HUES48 (cell line): Measurements from ENCODE around the gene LIPT2.
"Not testable (repeated sequence)": the region's sequence is repeated elsewhere in the genome, so short reads cannot be mapped to it uniquely, and the experiment has no call there.

ENCODE experiments used
- H3K27ac ChIP-seq: one replicate; pipeline ENCODE4 v1.7.0; 2013; ENCODE audit warnings: low read depth, low read length, inconsistent platforms
- H3K27me3 ChIP-seq: 2 replicates; pipeline ENCODE4 v1.6.1; 2013; ENCODE audit warnings: mild to moderate bottlenecking, low read length; ENCODE audit not compliant: control insufficient read depth, insufficient read depth
- H3K36me3 ChIP-seq: 2 replicates; pipeline ENCODE4 v1.6.1; 2013; ENCODE audit warnings: low read length; ENCODE audit not compliant: control insufficient read depth, insufficient read depth
- H3K4me1 ChIP-seq: 2 replicates; pipeline ENCODE4 v1.6.1; 2013; ENCODE audit warnings: mild to moderate bottlenecking, low read length; ENCODE audit not compliant: control insufficient read depth, insufficient read depth
- H3K4me3 ChIP-seq: 2 replicates; pipeline ENCODE4 v1.5.1; 2013; ENCODE audit warnings: mild to moderate bottlenecking, low read depth, low read length
- H3K9ac ChIP-seq: 2 replicates; pipeline ENCODE4 v1.6.1; 2013; ENCODE audit warnings: mild to moderate bottlenecking, low read depth, low read length, moderate library complexity
- H3K9me3 ChIP-seq: 2 replicates; pipeline ENCODE4 v1.6.1; 2013; ENCODE audit warnings: low read length; ENCODE audit not compliant: control insufficient read depth, insufficient read depth

Gene LIPT2

GRCh38 chr11:74524501-74524900, 31.0 kb upstream of the LIPT2 start:
- no peaks in the 10 kb centered on the region for H3K4me1 ChIP-seq
- H3K36me3 ChIP-seq, result no peaks in the 10 kb centered on the region
- H3K9ac ChIP-seq, result no peak overlapping the region
- no peak overlapping the region for H3K27ac ChIP-seq
- no peaks in the 10 kb centered on the region for H3K9me3 ChIP-seq
- no peak overlapping the region for H3K4me3 ChIP-seq
- H3K27me3 ChIP-seq, result no peaks in the 10 kb centered on the region

DNA sequence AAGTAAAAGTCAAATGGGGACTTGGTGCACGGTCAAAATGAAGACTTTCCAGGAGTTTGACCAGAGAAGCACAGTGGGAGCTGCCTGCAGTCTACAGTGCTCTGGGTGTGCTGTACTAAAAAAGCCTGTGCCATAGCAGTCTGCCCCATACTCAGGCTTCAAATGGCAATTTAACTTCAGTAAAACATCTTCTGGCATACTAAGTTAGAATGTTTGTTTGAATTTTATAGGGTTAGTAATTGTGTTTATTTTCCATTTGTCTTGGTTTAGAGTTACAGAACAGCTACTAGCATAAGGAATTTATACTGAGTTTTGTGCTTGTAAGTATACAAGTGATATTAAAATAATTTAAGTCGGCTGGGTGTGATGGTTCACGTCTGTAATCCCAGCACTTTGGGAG, 29.3 kb upstream of the LIPT2 start:
- H3K36me3 ChIP-seq, result no peaks in the 10 kb centered on the region
- H3K4me3 ChIP-seq, result no peak overlapping the region
- no peaks in the 10 kb centered on the region for H3K4me1 ChIP-seq
- H3K9ac ChIP-seq, result no peak overlapping the region
- no peaks in the 10 kb centered on the region for H3K27me3 ChIP-seq
- H3K9me3 ChIP-seq, result no peaks in the 10 kb centered on the region
- H3K27ac ChIP-seq, result no peak overlapping the region

- H3K27me3 ChIP-seq, result no peaks in the 10 kb centered on the region
- no peak overlapping the region for H3K4me3 ChIP-seq
- H3K9me3 ChIP-seq, result no peaks in the 10 kb centered on the region
- no peaks in the 10 kb centered on the region for H3K36me3 ChIP-seq
- no peaks in the 10 kb centered on the region for H3K4me1 ChIP-seq
- H3K27ac ChIP-seq, result no peak overlapping the region
- H3K9ac ChIP-seq, result no peak overlapping the region
These were observed 28.2 kb upstream of the LIPT2 start for GRCh38 chr11:74521666-74522252.

DNA sequence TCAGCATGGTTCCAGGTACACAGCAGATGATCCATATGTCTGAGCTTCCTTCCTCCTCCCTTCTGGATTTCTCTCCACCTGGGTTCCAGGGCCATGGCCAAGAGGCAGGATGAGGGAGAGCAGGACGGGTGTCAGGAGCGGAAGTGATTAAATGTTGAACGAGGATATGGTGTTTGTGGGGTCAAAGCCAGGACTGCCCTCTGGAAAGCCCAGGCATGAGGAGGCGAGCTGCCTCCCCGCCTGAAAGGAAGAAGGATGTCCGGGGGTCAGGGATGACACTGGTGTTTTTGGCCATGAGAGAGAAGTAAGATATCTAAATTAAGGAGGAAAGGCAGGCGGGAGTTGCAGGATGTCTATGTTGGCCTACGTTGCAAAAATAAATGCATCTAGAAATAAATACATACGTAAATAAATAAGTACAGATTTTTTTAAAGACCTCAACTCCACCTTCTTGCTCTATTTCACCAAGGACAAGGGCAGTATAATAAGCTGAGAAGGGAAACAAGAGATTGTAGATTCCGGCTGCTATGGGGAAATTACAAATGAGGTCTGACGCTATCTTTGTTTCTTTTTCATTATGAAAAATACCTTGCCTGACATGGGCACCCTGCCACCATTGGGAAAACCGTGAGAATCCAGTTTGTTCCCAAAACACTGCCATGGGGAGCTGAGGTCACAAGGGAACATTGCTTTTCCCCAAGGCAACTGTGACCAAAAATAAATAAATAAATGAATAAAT, 27.6 kb upstream of the LIPT2 start:
- Histone ChIP-seq H3K27ac (no peak overlapping the region), H3K36me3 (no peaks in the 10 kb centered on the region), H3K9ac (no peak overlapping the region), H3K4me1 (no peaks in the 10 kb centered on the region), H3K9me3 (no peaks in the 10 kb centered on the region), H3K4me3 (no peak overlapping the region), H3K27me3 (no peaks in the 10 kb centered on the region)

- no peaks in the 10 kb centered on the region for H3K36me3 ChIP-seq
- H3K27ac ChIP-seq, result no peak overlapping the region
- no peaks in the 10 kb centered on the region for H3K4me1 ChIP-seq
- H3K9ac ChIP-seq, result no peak overlapping the region
- no peaks in the 10 kb centered on the region for H3K27me3 ChIP-seq
- H3K4me3 ChIP-seq, result no peak overlapping the region
- H3K9me3 ChIP-seq, result no peaks in the 10 kb centered on the region
These were observed 26.8 kb upstream of the LIPT2 start for GRCh38 chr11:74520316-74520715.

GRCh38 chr11:74519710-74520109, 26.2 kb upstream of the LIPT2 start:
- H3K9ac ChIP-seq, result no peak overlapping the region
- H3K27ac ChIP-seq, result no peak overlapping the region
- no peaks in the 10 kb centered on the region for H3K27me3 ChIP-seq
- H3K9me3 ChIP-seq, result no peaks in the 10 kb centered on the region
- H3K36me3 ChIP-seq, result no peaks in the 10 kb centered on the region
- H3K4me1 ChIP-seq, result no peaks in the 10 kb centered on the region
- no peak overlapping the region for H3K4me3 ChIP-seq

- not testable (repeated sequence) for H3K9ac ChIP-seq, H3K4me1 ChIP-seq, H3K27ac ChIP-seq, H3K27me3 ChIP-seq, H3K9me3 ChIP-seq, H3K4me3 ChIP-seq, H3K36me3 ChIP-seq
These were observed 24.1 kb upstream of the LIPT2 start for GRCh38 chr11:74517592-74517991.

- Histone ChIP-seq H3K4me1 (no peaks in the 10 kb centered on the region), H3K9me3 (peaks cover 4% of the 10 kb centered on the region), H3K27ac (no peak overlapping the region), H3K9ac (no peak overlapping the region), H3K27me3 (no peaks in the 10 kb centered on the region), H3K36me3 (no peaks in the 10 kb centered on the region), H3K4me3 (no peak overlapping the region)
These were observed 14.1 kb upstream of the LIPT2 start for GRCh38 chr11:74507582-74507981.

GRCh38 chr11:74506823-74507222, 13.3 kb upstream of the LIPT2 start:
- H3K27ac ChIP-seq, result no peak overlapping the region
- no peaks in the 10 kb centered on the region for H3K27me3 ChIP-seq
- no peaks in the 10 kb centered on the region for H3K36me3 ChIP-seq
- no peak overlapping the region for H3K4me3 ChIP-seq
- H3K9me3 ChIP-seq, result peaks cover 11% of the 10 kb centered on the region
- H3K9ac ChIP-seq, result no peak overlapping the region
- H3K4me1 ChIP-seq, result no peaks in the 10 kb centered on the region

- no peaks in the 10 kb centered on the region for H3K4me1 ChIP-seq
- H3K27ac ChIP-seq, result no peak overlapping the region
- no peak overlapping the region for H3K9ac ChIP-seq
- no peaks in the 10 kb centered on the region for H3K27me3 ChIP-seq
- H3K9me3 ChIP-seq, result peaks cover 14% of the 10 kb centered on the region
- H3K36me3 ChIP-seq, result no peaks in the 10 kb centered on the region
- H3K4me3 ChIP-seq, result no peak overlapping the region
These were observed 12.4 kb upstream of the LIPT2 start for GRCh38 chr11:74505911-74506310.

- Histone ChIP-seq H3K4me1 (no peaks in the 10 kb centered on the region), H3K9ac (no peak overlapping the region), H3K9me3 (peaks cover 14% of the 10 kb centered on the region), H3K36me3 (no peaks in the 10 kb centered on the region), H3K27ac (no peak overlapping the region), H3K27me3 (no peaks in the 10 kb centered on the region), H3K4me3 (no peak overlapping the region)
These were observed 10.7 kb upstream of the LIPT2 start for GRCh38 chr11:74504100-74504691.
